DND-41 (cell line): ENCODE measurements around the gene RAB43.

Source experiments
- EZH2 ChIP-seq: IDR thresholded peaks from 3 replicates; pipeline ENCODE4 v1.6.1; 2012; ENCODE audit warnings: borderline replicate concordance, low read depth, mild to moderate bottlenecking, moderate library complexity, low read length, inconsistent platforms; ENCODE audit not compliant: severe bottlenecking
- TF ChIP-seq, protein P1 (sequence below): IDR thresholded peaks from 2 replicates; pipeline ENCODE4 v1.5.1; 2012; ENCODE audit warnings: borderline replicate concordance, low read length, moderate library complexity, mild to moderate bottlenecking; ENCODE audit not compliant: poor library complexity, severe bottlenecking; ENCODE audit errors: extremely low read depth

DNA sequence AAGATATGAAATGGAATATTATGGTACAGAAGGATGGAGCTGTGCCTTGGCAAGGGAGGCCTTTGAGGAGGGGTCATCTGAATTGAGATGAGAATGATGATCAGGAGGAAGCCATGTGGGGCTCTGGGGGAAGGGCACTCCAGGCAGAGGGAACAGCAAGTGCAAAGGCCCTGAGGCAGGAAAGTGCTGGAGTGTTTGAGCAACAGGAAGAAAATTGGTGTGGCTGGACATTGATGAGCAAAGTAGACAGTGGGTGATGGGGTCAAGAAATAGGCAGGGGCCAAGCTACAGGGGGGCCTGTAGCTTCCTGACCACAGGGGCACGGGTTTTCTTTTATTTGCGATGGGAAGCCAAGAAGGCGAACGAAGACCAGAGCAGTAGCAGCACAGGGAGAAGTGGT is 64.4 kb downstream of the RAB43 start:
- TF ChIP-seq, protein P1, sequence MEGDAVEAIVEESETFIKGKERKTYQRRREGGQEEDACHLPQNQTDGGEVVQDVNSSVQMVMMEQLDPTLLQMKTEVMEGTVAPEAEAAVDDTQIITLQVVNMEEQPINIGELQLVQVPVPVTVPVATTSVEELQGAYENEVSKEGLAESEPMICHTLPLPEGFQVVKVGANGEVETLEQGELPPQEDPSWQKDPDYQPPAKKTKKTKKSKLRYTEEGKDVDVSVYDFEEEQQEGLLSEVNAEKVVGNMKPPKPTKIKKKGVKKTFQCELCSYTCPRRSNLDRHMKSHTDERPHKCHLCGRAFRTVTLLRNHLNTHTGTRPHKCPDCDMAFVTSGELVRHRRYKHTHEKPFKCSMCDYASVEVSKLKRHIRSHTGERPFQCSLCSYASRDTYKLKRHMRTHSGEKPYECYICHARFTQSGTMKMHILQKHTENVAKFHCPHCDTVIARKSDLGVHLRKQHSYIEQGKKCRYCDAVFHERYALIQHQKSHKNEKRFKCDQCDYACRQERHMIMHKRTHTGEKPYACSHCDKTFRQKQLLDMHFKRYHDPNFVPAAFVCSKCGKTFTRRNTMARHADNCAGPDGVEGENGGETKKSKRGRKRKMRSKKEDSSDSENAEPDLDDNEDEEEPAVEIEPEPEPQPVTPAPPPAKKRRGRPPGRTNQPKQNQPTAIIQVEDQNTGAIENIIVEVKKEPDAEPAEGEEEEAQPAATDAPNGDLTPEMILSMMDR, result no peak
- TF ChIP-seq EZH2, result no peak
